K562 (cell line): Measurements from ENCODE around the gene ADAM30. TPM values are rescaled to one million over a fixed set of nuclear protein-coding genes. Genes with fewer than 3 reads are reported as not detected.
A peak's percentile ranks its signal among the peaks of the same experiment; 100 is the strongest.

Experiments used
- ARID1B ChIP-seq: fragments of 450-650 bp; IDR thresholded peaks from 2 replicates; pipeline ENCODE4 v1.6.1; 2016; ENCODE audit warnings: antibody characterized with exemption, mild to moderate bottlenecking, inconsistent platforms
- BMI1 ChIP-seq: fragments of 150-350 bp; IDR thresholded peaks from 2 replicates; pipeline ENCODE4 v1.6.1; 2014; ENCODE audit warnings: low read length
- CBFA2T2 ChIP-seq: fragments of 450-650 bp; conservative IDR thresholded peaks from 2 replicates; pipeline ENCODE4 v1.6.1; 2017; ENCODE audit warnings: mild to moderate bottlenecking
- CTBP1 ChIP-seq: fragments of 450-650 bp; IDR thresholded peaks from 2 replicates; pipeline ENCODE4 v1.6.1; 2016; ENCODE audit warnings: borderline replicate concordance
- DPF2 ChIP-seq: fragments of 450-650 bp; IDR thresholded peaks from 2 replicates; pipeline ENCODE4 v1.6.1; 2016
- EZH2 ChIP-seq: IDR thresholded peaks from 2 replicates; pipeline ENCODE4 v1.6.1; 2012; ENCODE audit warnings: low read depth, mild to moderate bottlenecking, inconsistent platforms, low read length, borderline replicate concordance
- FOXA1 ChIP-seq: fragments of 450-650 bp; IDR thresholded peaks from 2 replicates; pipeline ENCODE4 v1.6.1; 2016; ENCODE audit warnings: mild to moderate bottlenecking, borderline replicate concordance
- KDM1A ChIP-seq, 2 experiments: fragments of 450-650 bp; IDR thresholded peaks; 2 replicates each; pipeline ENCODE4 v1.6.1; 2016; ENCODE audit warnings: mild to moderate bottlenecking in 2 of 2
- MAFF ChIP-seq: IDR thresholded peaks from 2 replicates; pipeline ENCODE4 v1.6.1; 2012; ENCODE audit warnings: low read length, improper control_type of control experiment
- MTA2 ChIP-seq: fragments of 450-650 bp; IDR thresholded peaks from 2 replicates; pipeline ENCODE4 v1.6.1; 2016; ENCODE audit warnings: low read depth
- NCOR1 ChIP-seq: fragments of 450-650 bp; IDR thresholded peaks from 2 replicates; pipeline ENCODE4 v1.6.1; 2016; ENCODE audit warnings: mild to moderate bottlenecking, moderate library complexity
- NFATC3 ChIP-seq: fragments of 450-650 bp; IDR thresholded peaks from 2 replicates; pipeline ENCODE4 v1.6.1; 2017; ENCODE audit warnings: mild to moderate bottlenecking
- SOX6 ChIP-seq: fragments of 450-650 bp; IDR thresholded peaks from 2 replicates; pipeline ENCODE4 v1.6.1; 2014; ENCODE audit warnings: mild to moderate bottlenecking
- SRSF7 ChIP-seq: fragments of 200-400 bp; formaldehyde crosslinking; optimal IDR thresholded peaks from 2 replicates; pipeline ENCODE3; 2017; ENCODE audit warnings: mild to moderate bottlenecking, low read depth, low read length
- SUPT5H ChIP-seq: fragments of 450-650 bp; IDR thresholded peaks from 2 replicates; pipeline ENCODE4 v1.6.1; 2016
- TRIM24 ChIP-seq, 2 experiments: fragments of 450-650 bp; IDR thresholded peaks; 2 replicates each; pipeline ENCODE4 v1.6.1; 2016
- YY1 ChIP-seq, 3 experiments: IDR thresholded peaks; 2 replicates each; pipeline ENCODE4 v1.6.1; 2011; ENCODE audit warnings: low read length in 2 of 3, mild to moderate bottlenecking in 2 of 3, moderate library complexity in 2 of 3, borderline replicate concordance in 1 of 3, control low read depth in 1 of 3, low read depth in 1 of 3; ENCODE audit not compliant: insufficient read depth in 3 of 3, insufficient replicate concordance in 2 of 3, control insufficient read depth in 1 of 3, insufficient read length in 1 of 3; ENCODE audit errors: extremely low read depth in 1 of 3
- ZEB2 ChIP-seq: fragments of 450-650 bp; IDR thresholded peaks from 2 replicates; pipeline ENCODE4 v1.6.1; 2016
- polyA plus RNA-seq, 8 experiments: library from polyadenylated mRNA; depleted of rRNA in 4 of 8; stranded (reverse) in 5 of 8; unstranded in 3 of 8; fragments of >200 nt; fragmentation: Nextera tagmentation in 2 of 8; fragmentation: Illumina TruSeq in 1 of 8; extraction: Ambion mirVana in 2 of 8; extraction: Trizol in 1 of 8; gene quantifications; 2 replicates each; pipeline versions ENCODE4 v1.2.1 to v1.2.3, GENCODE V29; 2011 to 2014; ENCODE audit warnings: inconsistent platforms in 1 of 8, missing spikeins in 1 of 8
- total RNA-seq, 7 experiments: library from RNA; depleted of rRNA in 6 of 7; stranded (reverse); fragments of >200 nt in 6 of 7; fragmentation: Illumina TruSeq in 2 of 7; extraction: Trizol in 2 of 7; gene quantifications; 2 replicates each; pipeline versions ENCODE4 v1.2.1 to v1.2.3, GENCODE V29; 2011 to 2021; ENCODE audit warnings: low replicate concordance in 1 of 7
- TF ChIP-seq, protein P1 (sequence below): sonication (generic); formaldehyde crosslinking; IDR thresholded peaks from 2 replicates; pipeline ENCODE4 v1.8.0; 2022; ENCODE audit warnings: mild to moderate bottlenecking, missing genetic modification reagents
- TF ChIP-seq, protein P2 (sequence below): fragments of 250-450 bp; sonication (Bioruptor Pico); IDR thresholded peaks from 2 replicates; pipeline ENCODE4 v1.8.0; 2021; ENCODE audit warnings: moderate library complexity, mild to moderate bottlenecking, inconsistent platforms
- TF ChIP-seq, protein P3 (sequence below): sonication (generic); formaldehyde crosslinking; IDR thresholded peaks from 2 replicates; pipeline ENCODE4 v1.8.0; 2022; ENCODE audit warnings: mild to moderate bottlenecking, missing genetic modification reagents
- TF ChIP-seq, protein P4 (sequence below): fragments of 450-650 bp; IDR thresholded peaks from 2 replicates; pipeline ENCODE4 v1.6.1; 2016; ENCODE audit warnings: missing biosample characterization, missing genetic modification characterization

The ADAM30 gene
- total and polyA plus RNA-seq, 9 of the 15 experiments (the other 6 are each of a cell fraction or from before 2014, with no cell fraction given), result not detected

DNA sequence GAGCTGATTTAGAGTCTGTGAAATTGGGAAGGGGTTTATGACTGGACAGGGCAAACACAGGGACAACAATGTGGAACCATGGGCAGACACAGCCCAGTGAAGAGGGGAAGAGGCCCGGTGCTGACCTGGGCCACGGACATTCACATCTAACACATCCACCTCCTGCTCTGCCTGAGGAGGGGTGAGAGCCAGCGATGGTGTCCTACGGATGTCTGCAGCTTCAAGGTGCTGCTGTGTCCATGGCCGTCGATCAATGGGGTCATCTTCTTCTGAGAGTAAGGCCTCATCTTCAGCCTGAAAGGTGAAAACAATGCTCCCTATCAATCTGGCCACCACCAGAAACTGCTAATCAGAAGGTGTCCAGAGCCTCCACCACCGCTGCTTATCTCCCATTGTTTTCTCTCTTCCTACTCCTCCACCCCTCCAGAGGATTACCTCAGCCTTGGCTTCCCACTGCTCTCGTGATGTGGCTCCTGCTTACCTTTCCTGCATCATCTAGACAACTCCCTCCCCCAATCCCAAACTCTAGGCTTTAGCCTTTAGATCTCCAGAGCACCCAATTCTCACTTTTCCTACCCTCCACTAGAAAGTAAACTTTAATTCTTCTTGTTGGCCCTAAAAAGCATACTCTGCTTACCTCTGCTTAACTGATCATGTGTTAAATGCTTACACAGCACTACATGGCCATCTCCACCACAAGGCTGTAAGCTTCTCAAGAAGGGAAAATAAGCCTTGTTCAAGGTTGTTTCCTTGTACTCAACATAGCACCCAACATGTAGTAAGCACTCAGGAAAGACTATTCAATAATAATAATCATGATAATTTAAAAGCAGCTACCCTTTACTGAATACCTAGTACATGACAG is 24.0 kb upstream of the ADAM30 start (continued):
- TF ChIP-seq, protein P1, sequence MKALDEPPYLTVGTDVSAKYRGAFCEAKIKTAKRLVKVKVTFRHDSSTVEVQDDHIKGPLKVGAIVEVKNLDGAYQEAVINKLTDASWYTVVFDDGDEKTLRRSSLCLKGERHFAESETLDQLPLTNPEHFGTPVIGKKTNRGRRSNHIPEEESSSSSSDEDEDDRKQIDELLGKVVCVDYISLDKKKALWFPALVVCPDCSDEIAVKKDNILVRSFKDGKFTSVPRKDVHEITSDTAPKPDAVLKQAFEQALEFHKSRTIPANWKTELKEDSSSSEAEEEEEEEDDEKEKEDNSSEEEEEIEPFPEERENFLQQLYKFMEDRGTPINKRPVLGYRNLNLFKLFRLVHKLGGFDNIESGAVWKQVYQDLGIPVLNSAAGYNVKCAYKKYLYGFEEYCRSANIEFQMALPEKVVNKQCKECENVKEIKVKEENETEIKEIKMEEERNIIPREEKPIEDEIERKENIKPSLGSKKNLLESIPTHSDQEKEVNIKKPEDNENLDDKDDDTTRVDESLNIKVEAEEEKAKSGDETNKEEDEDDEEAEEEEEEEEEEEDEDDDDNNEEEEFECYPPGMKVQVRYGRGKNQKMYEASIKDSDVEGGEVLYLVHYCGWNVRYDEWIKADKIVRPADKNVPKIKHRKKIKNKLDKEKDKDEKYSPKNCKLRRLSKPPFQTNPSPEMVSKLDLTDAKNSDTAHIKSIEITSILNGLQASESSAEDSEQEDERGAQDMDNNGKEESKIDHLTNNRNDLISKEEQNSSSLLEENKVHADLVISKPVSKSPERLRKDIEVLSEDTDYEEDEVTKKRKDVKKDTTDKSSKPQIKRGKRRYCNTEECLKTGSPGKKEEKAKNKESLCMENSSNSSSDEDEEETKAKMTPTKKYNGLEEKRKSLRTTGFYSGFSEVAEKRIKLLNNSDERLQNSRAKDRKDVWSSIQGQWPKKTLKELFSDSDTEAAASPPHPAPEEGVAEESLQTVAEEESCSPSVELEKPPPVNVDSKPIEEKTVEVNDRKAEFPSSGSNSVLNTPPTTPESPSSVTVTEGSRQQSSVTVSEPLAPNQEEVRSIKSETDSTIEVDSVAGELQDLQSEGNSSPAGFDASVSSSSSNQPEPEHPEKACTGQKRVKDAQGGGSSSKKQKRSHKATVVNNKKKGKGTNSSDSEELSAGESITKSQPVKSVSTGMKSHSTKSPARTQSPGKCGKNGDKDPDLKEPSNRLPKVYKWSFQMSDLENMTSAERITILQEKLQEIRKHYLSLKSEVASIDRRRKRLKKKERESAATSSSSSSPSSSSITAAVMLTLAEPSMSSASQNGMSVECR (CRISPR knock-in tag), result no peak
- TF ChIP-seq CTBP1 (peak; percentile 25; the same call in 1 of the 2 replicates), MAFF (peak; percentile 52; the same call in 1 of the 2 replicates), EZH2 (no peak), DPF2 (0 out of 2 replicates have a peak, but pooled peaks have one; percentile 16), SOX6 (peak; percentile 89), ARID1B (peak; percentile 78), ZEB2 (peak; percentile 35; the same call in 1 of the 2 replicates), FOXA1 (no peak), YY1 (IDR thresholded peaks at IDR 0.05; ENCODE audit: borderline replicate concordance in 1 of 3, control insufficient read depth in 1 of 3, extremely low read depth in 1 of 3, insufficient read depth in 3 of 3, insufficient read length in 1 of 3, insufficient replicate concordance in 2 of 3, low read depth in 1 of 3, low read length in 2 of 3) (no peak), SRSF7 (no peak), TRIM24 (IDR thresholded peaks at IDR 0.05) (peak; percentile 34 to 42; a peak in 2 of 4 replicates), NCOR1 (peak; percentile 59), CBFA2T2 (peak; percentile 64), BMI1 (no peak), SUPT5H (no peak), MTA2 (peak; percentile 44; the same call in 1 of the 2 replicates), NFATC3 (no peak), KDM1A (IDR thresholded peaks at IDR 0.05) (peak in 1 of 2 experiments; percentile 40; a peak in 2 of 4 replicates)
- TF ChIP-seq, protein P2, sequence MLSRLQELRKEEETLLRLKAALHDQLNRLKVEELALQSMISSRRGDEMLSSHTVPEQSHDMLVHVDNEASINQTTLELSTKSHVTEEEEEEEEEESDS (CRISPR knock-in tag), result no peak
- TF ChIP-seq, protein P3, sequence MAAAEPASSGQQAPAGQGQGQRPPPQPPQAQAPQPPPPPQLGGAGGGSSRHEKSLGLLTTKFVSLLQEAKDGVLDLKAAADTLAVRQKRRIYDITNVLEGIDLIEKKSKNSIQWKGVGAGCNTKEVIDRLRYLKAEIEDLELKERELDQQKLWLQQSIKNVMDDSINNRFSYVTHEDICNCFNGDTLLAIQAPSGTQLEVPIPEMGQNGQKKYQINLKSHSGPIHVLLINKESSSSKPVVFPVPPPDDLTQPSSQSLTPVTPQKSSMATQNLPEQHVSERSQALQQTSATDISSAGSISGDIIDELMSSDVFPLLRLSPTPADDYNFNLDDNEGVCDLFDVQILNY, result 0 out of 2 replicates have a peak, but pooled peaks have one; percentile 24
- TF ChIP-seq, protein P4, sequence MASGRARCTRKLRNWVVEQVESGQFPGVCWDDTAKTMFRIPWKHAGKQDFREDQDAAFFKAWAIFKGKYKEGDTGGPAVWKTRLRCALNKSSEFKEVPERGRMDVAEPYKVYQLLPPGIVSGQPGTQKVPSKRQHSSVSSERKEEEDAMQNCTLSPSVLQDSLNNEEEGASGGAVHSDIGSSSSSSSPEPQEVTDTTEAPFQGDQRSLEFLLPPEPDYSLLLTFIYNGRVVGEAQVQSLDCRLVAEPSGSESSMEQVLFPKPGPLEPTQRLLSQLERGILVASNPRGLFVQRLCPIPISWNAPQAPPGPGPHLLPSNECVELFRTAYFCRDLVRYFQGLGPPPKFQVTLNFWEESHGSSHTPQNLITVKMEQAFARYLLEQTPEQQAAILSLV (tag), result no peak
